LNCAP (cell line): Measurements from ENCODE around the gene HAO1.

Source experiments
- CTCF ChIP-seq: fragments of 450-650 bp; IDR thresholded peaks from 2 replicates; pipeline ENCODE4 v1.5.1; 2017; ENCODE audit warnings: mild to moderate bottlenecking

HAO1 gene

GRCh38 chr20:7836076-7836475 lies 104.2 kb downstream of the HAO1 start:
- TF ChIP-seq CTCF: no peak
